GM18508 (cell line): ENCODE results near the gene IL1RL2.

Source experiments
- ATAC-seq: cut with Tn5 transposase; IDR thresholded peaks from one replicate; pipeline ENCODE4 v1.9.1; 2021; ENCODE audit warnings: moderate number of reproducible peaks; ENCODE audit not compliant: insufficient read depth, unreplicated experiment

Gene IL1RL2

GRCh38 chr2:102190430-102191107 lies 3.7 kb downstream of the IL1RL2 start:
- ATAC-seq, result no peak

GRCh38 chr2:102191501-102191900 lies 4.7 kb downstream of the IL1RL2 start:
- no peak for ATAC-seq

DNA sequence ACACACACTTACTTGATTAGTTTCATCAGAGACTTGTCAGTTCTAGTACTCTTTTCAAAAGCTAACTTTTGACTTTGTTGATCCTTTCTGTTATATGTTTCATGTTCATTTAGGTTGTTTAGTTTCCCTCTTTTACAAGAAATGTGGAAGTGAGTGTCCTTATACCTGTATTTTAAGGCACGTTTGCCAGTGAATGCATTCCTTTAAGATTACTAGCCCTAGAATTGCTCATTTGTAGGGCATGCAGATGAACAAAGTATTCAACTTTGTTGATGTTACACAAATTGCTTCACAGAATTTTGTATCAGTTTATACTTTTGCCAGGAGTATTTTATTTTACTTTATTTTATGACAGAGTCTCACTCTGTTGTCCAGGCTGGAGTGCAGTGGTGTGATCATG lies 6.3 kb downstream of the IL1RL2 start:
- ATAC-seq, result no peak

- no peak for ATAC-seq
Observed at GRCh38 chr2:102194609-102195268, 7.9 kb downstream of the IL1RL2 start.

GRCh38 chr2:102197389-102198137 lies 10.7 kb downstream of the IL1RL2 start:
- ATAC-seq, result no peak

GRCh38 chr2:102200539-102200938 lies 13.7 kb downstream of the IL1RL2 start:
- ATAC-seq, result no peak

DNA sequence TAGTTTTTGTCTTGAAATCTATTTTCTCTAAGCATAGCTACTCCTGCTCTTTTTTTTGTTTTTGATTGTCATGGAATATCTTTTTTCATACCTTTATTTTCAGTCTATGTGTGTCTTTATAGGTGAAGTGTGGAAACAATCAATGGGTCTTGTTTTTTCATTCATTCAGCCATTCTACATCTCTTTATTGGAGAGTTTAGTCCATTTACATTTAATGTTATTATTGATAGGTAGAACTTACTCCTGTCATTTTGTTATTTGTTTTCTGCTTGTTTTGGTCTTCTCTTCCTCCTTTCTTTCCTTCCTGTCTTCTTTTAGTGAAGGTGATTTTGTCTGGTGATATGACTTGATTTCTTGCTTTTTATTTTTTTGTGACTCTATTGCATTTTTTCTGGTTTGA lies 17.8 kb downstream of the IL1RL2 start:
- no peak for ATAC-seq

- ATAC-seq, result no peak
Observed at GRCh38 chr2:102206666-102207341, 20.0 kb downstream of the IL1RL2 start.

- no peak for ATAC-seq
Observed at GRCh38 chr2:102208774-102209173, 22.0 kb downstream of the IL1RL2 start.

- ATAC-seq, result no peak
Observed at GRCh38 chr2:102209474-102209873, 22.7 kb downstream of the IL1RL2 start.

DNA sequence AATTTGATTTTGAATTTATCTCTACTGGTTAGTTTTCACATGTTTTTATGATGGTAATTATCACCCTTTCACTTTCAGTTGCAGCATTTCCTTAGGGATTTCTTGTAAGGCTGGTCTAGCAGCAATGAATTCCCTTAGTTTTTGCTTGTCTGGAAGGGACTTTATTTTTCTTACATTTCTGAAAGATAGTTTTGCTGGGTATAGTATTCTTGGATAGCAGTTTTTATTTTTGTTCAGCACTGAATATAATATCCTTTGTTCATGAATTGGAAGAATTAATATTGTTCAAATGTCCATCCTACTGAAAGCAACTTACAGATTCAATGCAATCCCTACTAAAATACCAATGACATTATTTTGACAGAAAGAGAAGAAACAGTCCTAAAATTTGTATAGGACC lies 30.2 kb downstream of the IL1RL2 start:
- ATAC-seq, result no peak

DNA sequence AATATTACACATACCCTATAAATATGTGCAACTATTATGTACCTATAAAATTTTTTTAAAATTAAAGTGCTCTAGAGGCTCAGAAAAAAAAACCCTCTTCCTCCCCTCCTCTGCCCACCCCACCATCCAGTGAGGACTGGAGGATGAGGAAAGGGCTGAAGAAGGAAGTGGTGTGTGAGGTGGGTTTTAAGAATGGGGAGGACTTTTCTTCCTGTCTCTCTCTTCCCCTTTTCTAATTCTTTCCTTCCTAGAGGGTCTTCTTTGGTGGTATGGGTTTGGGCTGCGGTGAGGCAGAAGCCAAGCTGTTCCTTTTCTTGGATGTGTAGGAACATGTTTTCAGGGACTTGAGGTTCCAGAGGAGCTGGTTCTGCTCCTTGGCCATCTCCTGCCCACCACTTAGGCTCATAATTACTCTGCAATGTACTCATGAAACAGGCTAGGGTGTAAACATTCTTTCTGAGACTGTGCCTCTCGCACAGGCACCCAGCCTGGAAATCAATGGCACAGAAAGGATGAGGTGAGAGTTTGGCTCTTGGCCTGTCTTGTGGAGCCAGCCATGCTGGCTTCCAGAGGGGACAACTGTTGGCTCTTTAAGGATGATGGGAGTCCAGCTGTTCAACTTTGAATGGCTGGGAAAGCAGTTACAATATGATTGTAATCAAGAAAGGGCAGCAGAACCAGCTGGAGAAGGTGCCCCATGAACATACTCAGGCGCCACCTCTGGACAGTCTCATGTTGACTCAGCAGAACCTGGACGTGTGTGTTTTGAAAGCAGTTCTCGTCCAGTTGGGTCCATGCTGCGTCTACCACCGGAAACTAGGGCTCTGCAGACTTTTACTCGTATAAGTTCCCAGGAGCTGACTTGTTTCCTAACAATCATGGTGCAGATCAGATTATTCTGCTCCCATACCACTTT lies 38.3 kb downstream of the IL1RL2 start:
- no peak for ATAC-seq

DNA sequence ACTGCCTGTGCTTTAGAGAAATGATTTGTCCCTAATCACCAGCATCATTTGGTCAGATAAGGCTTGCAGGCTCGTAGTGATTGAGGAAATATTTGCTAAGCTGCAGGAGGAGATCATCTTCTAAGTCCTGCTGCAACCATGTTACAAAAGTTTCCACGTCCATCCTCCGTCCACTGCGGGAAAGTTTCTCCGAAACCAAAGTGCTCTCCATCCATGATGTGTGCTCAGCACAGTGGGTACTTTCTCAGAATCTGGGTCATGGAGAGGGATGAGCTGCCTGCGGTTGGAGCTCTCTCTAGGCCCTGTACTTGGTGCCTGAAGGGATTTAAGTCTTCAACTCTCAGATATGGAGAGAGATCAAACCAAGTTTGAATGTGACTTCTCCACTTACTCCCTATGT lies 39.3 kb downstream of the IL1RL2 start:
- ATAC-seq, result no peak

DNA sequence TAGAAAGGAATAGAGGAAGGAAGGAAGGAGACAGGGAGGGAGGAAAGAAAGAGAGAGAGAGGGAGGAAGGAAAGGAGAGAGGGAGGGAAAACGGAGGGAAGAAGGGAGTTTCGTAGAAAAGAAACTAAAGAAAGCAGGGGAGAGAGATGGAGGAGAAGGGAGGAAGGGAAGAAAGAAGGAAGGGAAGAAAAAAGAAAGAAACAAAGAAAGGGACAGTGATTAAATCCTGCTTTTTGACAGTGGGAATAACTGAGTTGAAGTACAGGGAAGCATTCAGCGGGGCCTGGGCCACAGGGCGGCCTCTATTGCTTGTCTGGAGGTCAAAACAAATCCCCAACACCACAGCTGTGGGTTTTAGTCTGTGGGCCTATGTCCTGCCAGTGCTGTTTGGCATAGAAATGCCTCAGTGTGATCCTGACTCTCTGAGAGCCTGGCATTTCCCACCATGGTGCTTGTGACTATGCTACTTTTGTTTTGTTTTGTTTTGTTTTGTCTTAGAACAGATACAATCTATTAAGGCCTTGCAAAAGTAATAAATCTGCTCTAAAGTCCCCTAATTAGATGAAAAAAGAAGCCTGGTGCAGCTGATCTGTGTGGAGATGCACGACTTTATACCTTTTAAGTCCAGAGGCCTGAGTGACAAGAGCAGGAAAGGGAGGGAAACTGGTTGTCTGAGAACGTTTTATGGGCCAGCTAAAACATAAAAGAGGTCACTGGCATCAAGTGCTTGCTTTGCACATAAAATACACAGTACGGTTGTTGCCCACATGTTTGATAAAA lies 40.0 kb downstream of the IL1RL2 start:
- no peak for ATAC-seq

DNA sequence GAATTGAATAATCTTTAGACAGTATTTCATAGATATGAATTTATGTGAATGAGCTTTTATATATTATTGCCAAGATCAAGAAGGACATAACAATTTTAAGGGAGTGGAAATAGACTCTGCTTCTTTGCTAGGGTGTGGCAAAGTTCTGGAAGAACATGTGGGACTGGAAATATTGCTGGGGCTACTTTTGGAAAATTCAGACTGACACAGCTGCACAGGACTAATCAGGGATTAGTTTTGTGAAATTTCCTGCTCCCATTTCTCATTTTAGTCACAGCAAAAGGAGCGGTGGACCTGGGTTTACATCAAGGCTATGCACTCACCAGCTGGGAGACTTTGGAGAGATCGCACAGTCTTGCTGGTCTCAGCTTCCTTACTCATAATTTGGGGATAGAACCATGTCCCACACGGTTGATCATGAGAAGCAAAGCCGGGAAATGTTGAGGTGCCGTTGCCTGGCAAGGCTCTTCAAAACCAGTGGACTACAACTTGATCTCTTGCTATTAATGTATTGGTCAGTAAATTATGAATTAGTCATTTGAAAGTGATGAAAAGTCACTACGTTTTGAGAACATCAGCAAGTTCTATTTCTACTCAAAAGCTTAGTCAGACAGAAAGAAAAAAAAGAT lies 42.4 kb downstream of the IL1RL2 start:
- no peak for ATAC-seq

GRCh38 chr2:102230410-102230909 lies 43.6 kb downstream of the IL1RL2 start:
- ATAC-seq, result no peak

DNA sequence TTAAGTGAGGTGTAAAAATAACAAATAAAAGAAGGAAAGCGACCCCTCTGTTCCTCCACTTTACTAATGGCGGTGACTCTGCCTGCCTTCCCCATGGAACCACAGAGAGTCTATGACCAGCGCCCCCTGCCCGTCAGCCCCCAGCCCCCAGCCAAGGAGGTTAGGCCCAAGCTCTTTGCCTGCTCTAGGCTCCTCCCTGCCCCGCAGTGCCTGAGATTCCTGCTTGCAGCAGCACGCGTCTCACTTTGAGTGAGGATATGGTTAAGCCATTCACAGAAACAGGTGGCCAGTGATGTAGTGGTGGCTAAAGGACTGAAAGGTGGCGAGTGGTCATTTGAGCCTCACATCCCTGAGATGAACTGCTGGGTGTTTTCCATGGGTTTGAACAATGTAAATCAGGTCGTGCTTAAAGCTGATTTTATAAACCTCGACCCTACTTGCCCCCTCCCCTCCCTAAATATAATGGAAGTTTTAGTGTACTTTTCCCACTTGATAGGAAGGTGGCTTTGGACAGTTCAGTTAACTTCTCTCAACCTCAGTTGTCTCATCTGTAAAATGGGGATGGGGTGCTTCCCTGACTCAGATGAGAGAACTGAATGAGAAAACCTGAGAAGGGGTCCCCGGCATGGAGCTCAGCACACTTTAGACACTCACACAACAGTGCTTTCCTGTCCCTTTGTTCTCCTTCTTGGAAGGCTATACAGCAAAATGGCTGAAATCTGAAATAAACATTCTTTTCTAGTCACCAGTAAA lies 46.5 kb downstream of the IL1RL2 start:
- ATAC-seq, result no peak

DNA sequence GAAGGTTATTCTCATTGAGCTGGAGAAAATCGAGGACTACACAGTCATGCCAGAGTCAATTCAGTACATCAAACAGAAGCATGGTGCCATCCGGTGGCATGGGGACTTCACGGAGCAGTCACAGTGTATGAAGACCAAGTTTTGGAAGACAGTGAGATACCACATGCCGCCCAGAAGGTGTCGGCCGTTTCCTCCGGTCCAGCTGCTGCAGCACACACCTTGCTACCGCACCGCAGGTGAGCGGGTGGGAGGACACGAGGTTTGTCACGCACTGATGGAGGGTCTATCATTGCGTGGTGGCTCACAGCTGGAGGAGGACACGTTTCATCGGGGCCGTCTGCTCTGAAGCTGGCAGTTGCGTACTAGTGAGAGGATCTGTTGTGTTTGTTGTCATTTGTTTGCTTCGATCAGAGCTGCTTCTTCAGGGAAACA lies 48.2 kb downstream of the IL1RL2 start:
- ATAC-seq, result no peak
